ENCODE data around the gene TNIP2.

The TNIP2 gene

DNA sequence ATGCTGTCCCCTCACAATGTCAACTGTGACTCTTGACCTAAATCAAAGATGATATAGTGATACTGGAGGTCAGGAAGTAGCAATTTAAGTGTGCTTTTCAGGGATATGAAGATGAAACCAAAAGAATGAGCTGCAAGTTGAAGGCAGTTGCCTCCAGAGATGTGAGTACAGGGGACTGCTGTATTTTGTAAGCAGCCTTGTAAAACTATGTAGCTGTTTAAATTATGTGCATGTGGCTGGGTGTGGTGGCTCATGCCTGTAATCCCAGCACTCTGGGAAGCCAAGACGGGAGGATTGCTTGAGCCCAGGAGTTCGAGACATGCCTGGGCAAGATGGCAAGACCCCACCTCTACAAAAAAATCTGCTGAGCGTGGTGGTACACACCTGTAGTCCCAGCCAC, 15.1 kb upstream of the TNIP2 start:
- no peak for TF ChIP-seq CTCF (IDR thresholded peaks at IDR 0.05; ENCODE audit: low read depth, low read length)
- Histone ChIP-seq H3K4me1 (peaks cover 13% of the 10 kb centered on the region), H3K27me3 (no peaks in the 10 kb centered on the region), H3K4me3 (ENCODE audit: low read depth, low read length) (no peak overlapping the region), H3K36me3 (no peaks in the 10 kb centered on the region), H3K9me3 (no peaks in the 10 kb centered on the region; the same call in 1 of the 2 replicates)
- DNase-seq, result no peak

- peak; percentile 59 for DNase-seq
- TF ChIP-seq CTCF (IDR thresholded peaks at IDR 0.05; ENCODE audit: low read depth, low read length), result no peak
- Histone ChIP-seq H3K9me3 (no peaks in the 10 kb centered on the region; the same call in 1 of the 2 replicates), H3K4me1 (peaks cover 13% of the 10 kb centered on the region), H3K4me3 (ENCODE audit: low read depth, low read length) (peak overlapping the region; percentile 34), H3K36me3 (no peaks in the 10 kb centered on the region), H3K27me3 (no peaks in the 10 kb centered on the region)
Measured at GRCh38 chr4:2768921-2769336, 12.8 kb upstream of the TNIP2 start.

- no peaks in the 10 kb centered on the region for H3K27me3 ChIP-seq
- no peaks in the 10 kb centered on the region; the same call in 1 of the 2 replicates for H3K9me3 ChIP-seq
- H3K36me3 ChIP-seq, result no peaks in the 10 kb centered on the region
- peaks cover 13% of the 10 kb centered on the region for H3K4me1 ChIP-seq
- H3K4me3 ChIP-seq (ENCODE audit: low read depth, low read length), result no peak overlapping the region
- no peak for TF ChIP-seq CTCF (IDR thresholded peaks at IDR 0.05; ENCODE audit: low read depth, low read length)
- DNase-seq, result no peak
Measured at GRCh38 chr4:2768124-2768523, 12.0 kb upstream of the TNIP2 start.

- no peaks in the 10 kb centered on the region for H3K36me3 ChIP-seq
- peak; percentile 87 for DNase-seq
- no peak for TF ChIP-seq CTCF (IDR thresholded peaks at IDR 0.05; ENCODE audit: low read depth, low read length)
- H3K4me3 ChIP-seq (ENCODE audit: low read depth, low read length), result no peak overlapping the region
- H3K4me1 ChIP-seq, result peaks cover 13% of the 10 kb centered on the region
- H3K27me3 ChIP-seq, result no peaks in the 10 kb centered on the region
- no peaks in the 10 kb centered on the region; the same call in 1 of the 2 replicates for H3K9me3 ChIP-seq
Measured at GRCh38 chr4:2767705-2768074, 11.6 kb upstream of the TNIP2 start.

- Histone ChIP-seq H3K4me1 (peaks cover 13% of the 10 kb centered on the region), H3K9me3 (no peaks in the 10 kb centered on the region; the same call in 1 of the 2 replicates), H3K36me3 (no peaks in the 10 kb centered on the region), H3K27me3 (no peaks in the 10 kb centered on the region), H3K4me3 (ENCODE audit: low read depth, low read length) (no peak overlapping the region)
- TF ChIP-seq CTCF (IDR thresholded peaks at IDR 0.05; ENCODE audit: low read depth, low read length), result no peak
- DNase-seq, result no peak
Measured at GRCh38 chr4:2767046-2767704, 11.0 kb upstream of the TNIP2 start.

DNA sequence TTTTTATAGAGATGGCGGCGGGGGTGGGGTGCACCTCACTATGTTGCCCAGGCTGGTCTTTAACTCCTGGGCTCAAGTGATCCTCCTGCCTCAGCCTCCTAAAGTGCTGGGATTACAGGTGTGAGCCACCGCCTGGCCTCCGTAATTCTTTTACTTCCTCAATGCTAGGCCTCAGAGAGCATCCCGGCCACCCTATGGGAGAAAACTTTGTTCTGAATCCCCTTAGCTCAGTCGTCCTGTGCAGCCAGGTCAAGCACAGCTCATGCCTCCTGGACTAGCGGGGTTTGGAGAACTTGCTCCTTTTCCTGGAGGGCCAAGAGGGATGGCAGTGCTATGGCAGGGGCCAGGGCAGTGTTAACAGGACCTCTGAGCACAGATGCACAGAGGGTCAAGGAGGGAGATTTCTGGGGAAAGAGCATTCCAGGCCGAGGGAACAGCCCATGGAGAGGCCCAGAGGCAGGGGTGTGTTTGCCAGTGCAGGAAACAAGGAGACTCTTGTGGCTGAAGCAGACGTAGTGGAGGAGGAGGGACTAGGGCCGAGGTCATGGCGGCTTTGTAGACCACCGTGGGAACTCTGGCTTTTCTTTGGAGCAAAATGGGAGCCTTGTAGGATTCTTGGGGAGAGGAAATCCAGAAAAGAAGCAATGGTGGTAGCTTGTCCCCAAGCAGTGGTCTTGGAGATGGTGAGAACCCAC, 9.8 kb upstream of the TNIP2 start:
- Histone ChIP-seq H3K27me3 (no peaks in the 10 kb centered on the region), H3K36me3 (no peaks in the 10 kb centered on the region), H3K9me3 (no peaks in the 10 kb centered on the region; the same call in 1 of the 2 replicates), H3K4me1 (peaks cover 13% of the 10 kb centered on the region), H3K4me3 (ENCODE audit: low read depth, low read length) (no peak overlapping the region)
- TF ChIP-seq CTCF (IDR thresholded peaks at IDR 0.05; ENCODE audit: low read depth, low read length), result no peak
- DNase-seq, result no peak

Data from BE2C (cell line).